GM15510 (cell line): Measurements from ENCODE around the gene ATP8A1.

ENCODE experiments used
- POLR2A ChIP-seq: IDR thresholded peaks from 3 replicates; pipeline ENCODE4 v1.6.1; 2011; ENCODE audit warnings: borderline replicate concordance; ENCODE audit not compliant: insufficient read length; ENCODE audit errors: extremely low read depth

ATP8A1 gene

GRCh38 chr4:42377497-42377896, 279.4 kb downstream of the ATP8A1 start:
- TF ChIP-seq POLR2A, result no peak

DNA sequence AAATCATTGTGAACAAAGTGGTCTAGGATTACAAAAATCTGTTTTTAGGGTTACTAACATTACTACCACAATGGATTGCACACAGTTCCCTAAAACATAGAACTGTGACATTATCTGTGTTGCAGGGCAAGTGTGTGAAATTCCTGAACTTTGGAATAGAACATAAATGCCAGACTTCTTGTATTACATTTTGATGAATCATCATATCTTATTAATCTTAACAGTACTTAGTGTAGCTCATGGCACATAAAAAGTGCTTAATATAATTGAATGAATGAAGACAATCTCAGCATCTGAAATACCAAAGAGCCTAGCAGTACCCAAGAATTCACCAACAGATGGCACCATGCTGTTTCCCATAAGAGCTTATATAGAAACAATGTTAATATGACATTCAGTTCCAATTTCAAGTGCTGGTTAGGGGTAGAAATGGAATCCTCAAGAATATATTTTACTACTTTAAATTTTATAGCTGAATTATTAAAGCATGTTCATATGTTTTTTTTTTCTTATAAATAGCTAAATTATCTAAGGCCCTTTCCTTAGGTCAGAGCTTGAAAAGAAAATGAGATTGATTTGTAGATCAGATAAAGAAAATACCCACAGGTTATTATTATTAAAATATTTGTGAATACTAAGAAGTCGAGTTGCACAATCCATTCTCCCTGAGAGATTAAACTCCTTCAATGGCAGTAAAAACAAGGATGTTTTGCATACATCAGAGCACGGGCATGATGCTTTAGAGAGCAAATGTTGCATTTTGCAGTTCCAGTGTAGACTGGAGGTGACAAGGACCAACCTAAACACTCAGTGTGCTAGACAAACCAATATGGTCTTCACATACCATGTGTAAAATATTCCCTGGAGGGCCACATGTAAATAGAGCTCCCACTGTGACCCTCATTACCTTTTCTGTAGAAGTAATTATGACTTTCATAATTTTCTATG, 285.3 kb downstream of the ATP8A1 start:
- no peak for TF ChIP-seq POLR2A

GRCh38 chr4:42369489-42369888, 287.4 kb downstream of the ATP8A1 start:
- TF ChIP-seq POLR2A, result no peak

DNA sequence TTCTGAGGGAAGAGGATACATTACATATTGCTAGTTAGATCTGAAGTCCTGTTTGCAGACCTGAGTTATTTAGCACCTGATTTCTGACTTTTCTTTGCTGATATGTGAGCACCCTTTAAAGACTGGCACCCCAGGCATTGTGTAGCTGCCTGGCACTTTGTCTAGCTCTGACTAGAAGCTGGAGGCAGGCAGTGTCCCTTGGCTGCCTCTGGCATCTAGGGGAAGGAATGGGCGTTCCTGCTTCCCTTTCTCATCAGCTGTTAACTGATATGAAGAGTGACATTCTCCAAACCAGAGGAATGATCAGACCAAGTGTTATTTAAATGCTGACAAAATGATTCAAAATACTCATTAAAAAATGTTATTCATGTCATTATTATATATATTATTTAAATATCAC, 289.9 kb downstream of the ATP8A1 start:
- TF ChIP-seq POLR2A, result no peak

- TF ChIP-seq POLR2A, result no peak
Observed at GRCh38 chr4:42364266-42365053, 292.4 kb downstream of the ATP8A1 start.

DNA sequence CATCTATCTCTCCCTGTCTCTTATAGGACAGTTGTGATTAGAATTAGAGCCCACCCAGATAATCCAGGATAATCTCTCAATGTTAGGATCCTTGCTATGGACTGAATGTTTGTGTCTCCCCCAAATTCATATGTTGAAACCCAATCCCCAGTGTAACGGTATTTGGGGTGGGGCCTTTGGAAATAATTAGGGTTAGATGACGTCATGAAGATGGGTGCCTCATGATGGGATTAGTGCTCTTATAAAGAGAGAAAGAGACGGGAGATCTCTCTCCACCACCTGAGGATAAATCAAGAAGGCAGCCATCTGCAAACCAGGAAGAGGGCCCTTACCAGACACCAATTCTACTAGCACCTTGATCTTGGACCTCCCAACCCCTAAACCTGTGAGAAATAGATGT, 293.3 kb downstream of the ATP8A1 start:
- no peak for TF ChIP-seq POLR2A

GRCh38 chr4:42362591-42362990, 294.3 kb downstream of the ATP8A1 start:
- TF ChIP-seq POLR2A, result no peak

DNA sequence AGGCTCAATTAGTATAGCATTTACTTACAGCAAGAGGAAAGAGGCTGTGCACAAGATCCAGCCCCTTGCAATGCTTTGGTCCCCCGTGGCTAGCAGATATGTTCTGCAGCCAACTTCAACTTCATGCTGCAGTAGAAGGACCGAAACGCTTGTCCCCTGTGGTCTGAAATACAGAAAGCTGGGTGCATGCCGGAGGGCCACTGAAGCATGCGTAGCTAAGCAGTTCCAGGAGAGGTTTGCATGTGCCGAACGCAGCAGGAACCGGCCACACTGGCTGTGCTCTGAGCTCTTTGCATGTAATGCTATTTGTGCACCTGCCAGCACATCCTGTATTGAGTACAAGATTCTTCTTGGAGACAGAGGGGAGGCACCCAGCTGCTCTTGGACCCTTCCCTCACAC, 295.4 kb downstream of the ATP8A1 start:
- no peak for TF ChIP-seq POLR2A

DNA sequence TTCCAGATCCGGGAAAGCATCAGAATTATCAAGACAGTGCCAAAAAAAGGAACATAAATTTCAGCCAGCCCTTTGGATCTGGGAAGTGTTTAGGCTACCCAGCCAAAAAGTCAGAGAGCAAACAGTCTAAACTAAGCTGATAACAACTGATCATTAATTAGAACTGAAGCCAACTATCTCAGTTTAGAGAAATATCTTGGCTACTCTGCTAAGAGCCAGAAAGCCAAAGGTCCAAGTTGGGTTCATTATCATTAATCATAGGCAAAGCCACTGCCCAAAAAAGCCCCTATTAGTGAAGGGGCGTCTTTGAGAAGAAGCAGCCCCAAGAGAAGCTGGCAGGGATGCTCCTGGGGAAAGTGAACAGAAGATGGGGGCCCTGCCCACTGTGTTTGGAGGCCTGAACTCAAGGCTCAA, 296.6 kb downstream of the ATP8A1 start:
- TF ChIP-seq POLR2A, result no peak

DNA sequence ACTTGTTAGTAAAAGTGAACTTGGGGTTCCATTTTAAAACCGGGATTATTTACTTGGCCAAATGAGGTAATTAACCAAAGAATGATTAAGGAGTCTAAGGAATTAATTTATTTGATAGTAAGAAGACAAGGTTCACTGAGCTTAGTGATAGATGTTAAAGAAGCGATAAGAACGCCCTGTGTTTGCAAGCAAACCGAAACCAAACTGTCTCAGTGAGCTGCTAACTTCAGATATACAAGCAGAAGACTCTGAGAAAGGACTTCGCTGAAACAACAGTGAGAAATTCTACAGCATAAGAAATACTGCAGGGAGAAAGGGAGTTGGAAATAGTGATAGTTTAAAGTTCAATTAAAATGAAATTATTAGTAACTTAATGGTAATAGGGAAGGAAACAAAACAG, 297.2 kb downstream of the ATP8A1 start:
- no peak for TF ChIP-seq POLR2A
